Measurements from ENCODE around the gene ZNF25. TPM values are rescaled to one million over a fixed set of nuclear protein-coding genes. Genes with fewer than 3 reads are reported as not detected.
"Not testable (repeated sequence)": the region's sequence is repeated elsewhere in the genome, so short reads cannot be mapped to it uniquely, and the experiment has no call there.

The ZNF25 gene
- total RNA-seq, 1 donor from 2014 or later = 9.0 TPM

DNA sequence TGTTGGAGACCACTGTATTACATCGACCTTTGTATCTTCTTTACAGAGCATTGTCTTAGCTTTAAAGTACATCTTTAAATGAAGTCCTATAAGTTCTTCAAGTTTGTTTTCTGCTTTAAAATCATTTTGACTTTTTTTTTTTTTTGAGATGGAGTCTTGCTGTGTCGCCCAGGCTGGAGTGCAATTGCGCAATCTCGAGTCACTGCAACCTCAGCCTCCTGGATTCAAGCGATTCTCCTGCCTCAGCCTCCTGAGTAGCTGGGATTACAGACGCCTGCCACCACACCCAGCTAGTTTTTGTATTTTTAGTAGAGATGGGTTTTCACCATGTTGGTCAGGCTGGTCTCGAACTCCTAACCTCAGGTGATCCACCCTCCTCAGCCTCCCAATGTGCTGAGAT, 68.3 kb downstream of the ZNF25 start:
- H3K27me3 Mint-ChIP-seq (ENCODE audit: low read depth); H3K4me1 Mint-ChIP-seq (ENCODE audit: low read depth); H3K27ac Mint-ChIP-seq; H3K4me3 Mint-ChIP-seq (ENCODE audit: low read depth); DNase-seq (ENCODE audit: low spot score); intact Hi-C loops (cut with micrococcal nuclease); H3K36me3 Mint-ChIP-seq (ENCODE audit: low read depth): not testable (repeated sequence)
- H3K9me3 Mint-ChIP-seq = peaks cover 34% of the 10 kb centered on the region

DNA sequence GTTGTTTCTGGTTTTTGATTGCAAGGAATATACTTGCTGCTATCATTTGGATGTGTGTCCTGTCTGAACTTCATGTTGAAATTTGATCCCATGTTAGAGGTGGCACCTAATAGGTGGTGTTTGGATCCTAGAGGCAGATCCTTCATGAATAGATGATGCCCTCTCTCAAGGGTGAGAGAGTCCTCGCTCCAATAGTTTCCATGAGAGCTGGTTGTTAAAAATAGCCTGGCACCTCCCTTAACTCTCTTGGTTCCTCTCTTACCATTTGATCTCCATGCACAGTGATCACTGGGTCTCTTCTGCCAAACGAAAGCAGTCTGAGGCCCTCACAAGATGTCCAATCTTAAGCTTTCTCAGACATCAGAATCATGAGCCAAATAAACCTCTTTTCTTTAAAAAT, 70.1 kb downstream of the ZNF25 start:
- Mint-ChIP-seq H3K4me1 (ENCODE audit: low read depth) (no peaks in the 10 kb centered on the region), H3K36me3 (ENCODE audit: low read depth) (no peaks in the 10 kb centered on the region), H3K27ac (no peak overlapping the region), H3K4me3 (ENCODE audit: low read depth) (no peak overlapping the region), H3K27me3 (ENCODE audit: low read depth) (no peaks in the 10 kb centered on the region), H3K9me3 (peaks cover 39% of the 10 kb centered on the region)
- no peak for DNase-seq (ENCODE audit: low spot score)
- intact Hi-C loops (cut with micrococcal nuclease) = no loop called here

Other genes starting within 250 kb of the ZNF25 start
- gene ZNF248, start 119.0 kb downstream of the ZNF25 start, total RNA-seq = 9.2 and 11.2 TPM in 2 replicates
- 19.5 and 20.3 TPM in 2 replicates for gene ZNF33A, start 34.0 kb upstream of the ZNF25 start, total RNA-seq
- gene ZNF37A, start 117.7 kb upstream of the ZNF25 start, total RNA-seq = 29.7 and 31.9 TPM in 2 replicates